GM19043 (cell line): Measurements from ENCODE around the gene KLF13.
A peak's percentile ranks its signal among the peaks of the same experiment; 100 is the strongest.

Experiments
- ATAC-seq: cut with Tn5 transposase; IDR thresholded peaks from one replicate; pipeline ENCODE4 v1.9.1; 2021; ENCODE audit warnings: low read depth; ENCODE audit not compliant: unreplicated experiment

KLF13 gene

DNA sequence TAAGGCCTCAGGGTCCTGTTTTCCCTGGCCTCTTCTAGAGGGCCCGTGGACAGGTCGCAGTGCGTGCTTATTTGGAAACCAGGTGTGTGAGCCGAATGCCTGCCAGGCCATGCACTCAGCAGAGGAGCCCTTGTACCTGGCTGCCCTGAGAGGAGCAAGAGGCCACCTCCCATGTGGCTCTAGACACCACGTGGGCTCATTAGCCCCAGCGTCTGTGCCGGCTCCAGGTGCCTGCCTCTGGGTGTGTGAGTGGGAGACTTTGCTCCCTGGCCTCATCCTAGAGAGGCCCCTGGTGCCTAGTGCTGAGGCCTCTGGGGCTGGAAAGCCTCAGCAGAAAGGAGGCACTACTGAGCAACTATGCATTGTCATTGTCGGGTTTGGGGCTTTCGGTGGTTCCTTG, 50.4 kb downstream of the KLF13 start:
- no peak for ATAC-seq

DNA sequence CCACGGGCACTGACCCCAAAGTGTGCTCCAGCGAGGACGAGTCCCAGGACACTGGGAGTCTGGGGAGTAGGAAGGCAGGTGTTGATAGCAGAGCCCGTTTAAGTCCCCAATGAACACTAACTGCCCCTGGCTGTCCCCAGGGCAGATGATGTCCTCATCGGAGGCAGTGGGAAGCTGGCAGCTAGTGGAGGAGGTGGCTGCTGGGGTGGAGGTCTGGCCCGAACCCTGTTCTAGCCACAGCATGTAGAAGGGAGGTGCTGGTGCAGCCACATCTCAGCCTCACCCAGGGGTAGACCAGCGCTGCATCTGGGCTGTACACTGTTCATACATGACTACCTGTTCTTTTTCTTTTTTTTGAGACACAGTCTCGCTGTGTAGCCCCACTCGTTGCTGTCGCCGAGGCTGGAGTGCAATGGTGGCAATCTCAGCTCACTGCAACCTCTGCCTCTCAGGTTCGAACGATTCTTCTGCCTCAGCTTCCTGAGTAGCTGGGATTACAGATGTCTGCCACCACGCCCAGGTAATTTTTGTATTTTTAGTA, 51.8 kb downstream of the KLF13 start:
- ATAC-seq, result no peak

DNA sequence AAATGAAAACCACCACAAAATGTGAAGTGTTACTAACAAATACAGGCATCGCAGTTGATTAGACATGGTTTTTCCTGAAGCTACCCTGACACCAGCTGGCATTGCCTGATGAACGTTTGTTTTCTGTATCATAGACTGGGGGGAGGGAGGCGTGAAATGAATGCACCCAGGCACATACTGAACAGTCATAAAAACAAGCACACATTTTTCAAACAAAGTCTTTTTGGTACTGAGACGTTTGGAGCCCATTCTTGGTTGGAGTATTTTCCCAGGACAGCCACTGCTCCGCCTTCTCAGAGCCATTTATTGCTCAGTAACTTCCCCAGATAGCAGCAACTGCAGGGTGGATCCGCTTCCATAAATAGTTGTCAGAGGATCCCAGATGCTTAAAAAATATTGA, 52.4 kb downstream of the KLF13 start:
- no peak for ATAC-seq

DNA sequence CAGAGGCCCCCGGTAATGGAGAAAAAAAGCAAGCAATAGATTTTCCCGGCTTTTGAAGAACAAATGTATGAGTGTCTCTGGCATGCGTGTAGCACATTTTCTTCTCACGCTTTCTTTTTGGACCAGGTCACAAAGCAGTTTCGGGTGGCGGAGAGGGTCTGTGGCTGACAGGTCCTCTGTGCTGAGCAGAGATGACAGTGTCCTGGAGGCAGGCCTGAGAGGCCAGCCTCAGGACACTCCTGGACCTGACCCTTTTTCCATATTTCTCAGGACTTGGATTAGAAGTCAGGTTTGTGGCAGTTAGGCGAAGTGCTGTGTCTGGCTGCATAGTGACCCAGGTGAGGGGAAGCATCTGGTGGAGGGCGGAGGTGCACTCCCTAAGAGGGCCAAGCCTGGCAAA, 52.9 kb downstream of the KLF13 start:
- ATAC-seq, result no peak

DNA sequence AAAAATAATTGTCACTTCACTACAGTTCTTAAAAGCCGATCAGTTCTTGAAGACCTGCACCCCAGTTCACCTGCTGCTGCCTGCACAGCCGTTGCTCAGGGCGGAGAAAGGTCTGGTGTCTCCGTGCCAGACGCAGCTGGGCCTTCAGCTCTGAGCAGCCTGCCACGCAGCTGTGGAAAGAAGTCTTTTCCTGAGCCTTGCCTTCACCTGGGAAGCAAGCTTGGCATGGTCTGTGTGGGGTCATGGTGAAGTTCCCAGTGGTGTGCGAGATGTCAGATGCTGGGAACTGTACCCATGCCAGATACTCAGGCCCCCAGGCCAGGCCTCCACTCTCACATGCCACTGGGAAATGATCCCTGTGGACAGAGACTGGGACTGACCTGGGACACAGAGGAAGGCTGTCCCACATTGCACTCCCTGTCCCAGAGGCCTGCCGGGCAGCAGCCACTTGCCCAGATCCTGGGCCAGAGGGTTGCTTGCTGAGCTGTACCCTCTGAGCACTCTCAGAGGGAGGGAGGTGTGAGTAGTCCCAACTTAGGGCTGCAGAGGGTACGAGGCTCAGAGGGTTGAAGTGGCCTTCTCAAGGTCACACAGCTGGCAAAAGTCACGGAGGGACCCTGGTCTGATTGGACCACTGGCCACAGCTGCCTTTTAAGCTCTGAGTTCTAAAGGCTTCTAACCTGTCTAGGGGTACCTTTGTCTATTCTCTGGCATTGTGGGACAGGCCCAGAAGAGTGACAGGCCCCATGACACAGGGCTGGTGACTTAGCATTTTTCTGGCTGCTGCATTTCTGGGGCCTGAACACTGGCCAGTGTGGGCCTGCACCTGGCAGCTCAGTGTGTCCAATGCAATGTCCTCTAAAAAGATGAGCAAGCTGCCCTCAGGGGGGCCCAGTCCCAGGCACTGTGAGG, 55.4 kb downstream of the KLF13 start:
- no peak for ATAC-seq

DNA sequence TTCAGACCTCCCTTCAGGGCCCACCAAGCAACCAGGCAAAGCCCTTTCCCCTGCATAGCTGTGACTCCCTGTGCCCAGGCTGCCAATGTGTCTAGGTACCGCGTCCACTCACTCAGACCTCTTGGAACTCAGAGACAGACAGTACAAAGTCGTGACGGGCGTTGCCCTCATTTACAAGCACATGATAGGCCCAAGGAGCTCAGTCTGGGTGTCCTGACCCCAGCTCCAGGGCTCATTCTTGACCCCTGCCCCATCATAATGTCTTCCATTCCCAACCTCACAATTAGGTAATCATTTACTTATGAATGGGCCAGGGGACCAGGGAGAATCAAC, 56.0 kb downstream of the KLF13 start:
- no peak for ATAC-seq

DNA sequence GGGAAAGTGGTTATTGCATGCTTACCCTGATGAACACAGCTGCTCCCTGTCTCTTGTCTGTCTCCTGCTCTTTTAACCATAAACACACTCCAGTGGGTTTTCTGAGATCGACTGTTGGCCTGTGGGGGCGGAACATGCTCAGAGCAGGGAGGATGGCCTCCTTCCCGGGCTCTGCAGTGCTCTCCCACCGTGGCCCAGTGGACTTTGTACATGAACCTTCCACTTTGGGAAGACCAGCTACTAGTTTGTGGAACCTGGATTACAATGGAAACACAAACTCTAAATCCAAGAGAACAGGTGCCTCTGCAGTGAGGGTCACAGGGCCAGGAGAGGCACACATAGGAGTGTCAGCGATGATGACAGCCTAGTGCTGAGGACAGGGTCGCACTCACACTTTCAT, 56.5 kb downstream of the KLF13 start:
- ATAC-seq, result no peak

DNA sequence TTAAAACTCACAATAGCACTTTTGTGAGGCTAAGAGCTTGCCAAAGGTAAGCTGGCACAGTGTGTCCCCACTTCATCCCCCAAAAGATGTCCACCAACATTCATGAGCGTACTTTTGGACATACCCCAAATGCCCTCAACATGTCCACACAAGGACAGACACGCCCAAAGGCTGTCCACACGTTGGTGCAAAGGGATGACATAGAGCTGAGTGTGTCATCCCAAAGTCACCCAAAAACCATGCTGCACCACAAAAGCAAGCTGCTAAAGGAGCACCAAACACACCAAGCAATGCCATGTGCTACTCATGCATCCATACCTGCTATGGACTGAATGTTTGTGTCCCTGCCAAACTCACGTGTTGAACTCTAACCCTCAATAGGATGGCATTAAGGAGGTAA, 57.9 kb downstream of the KLF13 start:
- ATAC-seq, result no peak

DNA sequence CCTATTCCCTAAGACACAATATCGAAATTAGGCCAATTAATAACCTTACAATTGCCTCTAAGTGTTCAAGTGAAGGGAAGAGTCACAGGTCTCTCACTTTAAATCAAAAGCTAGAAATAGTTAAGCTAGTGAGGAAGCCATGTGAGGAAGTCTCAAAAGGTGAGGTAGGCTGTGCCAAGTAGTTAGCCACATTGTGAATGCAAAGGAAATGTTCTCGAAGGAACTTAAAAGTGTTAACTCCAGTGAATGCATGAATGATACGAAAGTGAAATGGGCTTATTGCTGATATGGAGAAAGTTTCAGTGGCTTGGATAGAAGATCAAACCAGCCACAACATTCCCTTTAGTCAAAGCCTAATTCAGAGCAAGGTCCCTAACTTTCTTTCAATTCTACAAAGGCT, 59.1 kb downstream of the KLF13 start:
- ATAC-seq, result no peak

DNA sequence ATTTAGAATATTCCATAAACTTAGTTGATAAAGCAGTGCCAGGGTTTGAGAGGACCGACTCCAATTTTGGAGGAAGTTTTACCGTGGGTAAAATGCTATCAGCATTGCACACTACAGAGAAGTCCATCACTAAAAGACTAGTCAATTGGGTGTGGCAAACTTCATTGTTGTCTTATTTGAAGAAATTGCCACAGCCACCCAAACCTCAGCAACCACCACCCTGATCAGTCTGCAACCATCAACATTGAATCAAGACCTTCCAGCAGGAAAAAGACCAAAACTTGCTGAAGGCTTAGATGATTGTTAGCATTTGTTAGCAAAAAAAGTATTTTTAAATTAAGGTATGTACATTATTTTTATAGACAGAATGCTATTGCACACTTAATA, 60.5 kb downstream of the KLF13 start:
- ATAC-seq, result no peak

DNA sequence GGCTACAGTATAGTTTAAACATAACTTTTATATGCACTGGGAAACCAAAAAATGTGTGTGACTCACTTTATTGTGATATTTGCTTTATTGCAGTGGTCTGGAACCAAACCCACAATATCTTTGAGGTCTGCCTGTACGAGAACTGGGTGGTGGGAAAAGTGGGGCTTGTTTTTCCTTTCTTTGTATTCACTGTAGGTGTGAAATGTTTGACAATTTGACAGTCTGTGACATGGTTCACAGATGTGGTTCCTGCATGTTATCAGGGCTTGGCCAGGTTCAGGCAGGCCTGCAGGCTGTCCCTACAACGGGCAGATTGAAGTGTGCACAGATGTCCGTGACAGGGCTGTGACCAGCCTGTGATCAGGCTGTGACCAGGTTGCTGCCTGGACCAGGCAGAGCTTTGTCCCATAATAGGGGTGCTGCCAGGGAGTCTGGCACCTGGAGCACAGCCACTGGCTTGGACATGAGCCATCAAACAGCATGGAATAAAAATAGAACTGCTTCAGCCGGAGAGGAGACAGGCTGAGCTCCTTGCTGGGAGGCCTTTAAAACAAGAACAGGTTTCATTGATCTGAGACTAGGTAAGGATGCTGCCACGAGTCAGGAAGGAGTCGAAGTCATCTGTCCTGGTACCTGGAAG, 61.0 kb downstream of the KLF13 start:
- no peak for ATAC-seq

DNA sequence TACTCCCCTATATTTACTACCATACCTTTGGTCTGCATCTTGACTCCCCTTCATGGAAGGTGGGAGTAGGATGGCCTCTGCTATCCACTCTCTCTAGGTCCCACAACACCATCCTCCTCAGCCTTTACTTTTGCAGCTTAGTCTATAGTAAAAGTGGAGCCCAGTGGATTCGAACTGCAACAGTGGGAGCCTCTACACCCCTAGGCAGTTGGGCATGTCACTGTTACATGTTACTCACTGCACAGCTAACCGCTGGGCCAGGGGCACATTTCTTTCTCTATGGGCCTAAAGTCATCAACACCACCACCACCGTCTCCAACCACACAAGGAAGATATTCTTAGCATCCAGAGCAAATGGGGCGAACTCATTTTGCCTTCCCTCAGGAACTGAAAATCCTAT, 62.9 kb downstream of the KLF13 start:
- no peak for ATAC-seq

DNA sequence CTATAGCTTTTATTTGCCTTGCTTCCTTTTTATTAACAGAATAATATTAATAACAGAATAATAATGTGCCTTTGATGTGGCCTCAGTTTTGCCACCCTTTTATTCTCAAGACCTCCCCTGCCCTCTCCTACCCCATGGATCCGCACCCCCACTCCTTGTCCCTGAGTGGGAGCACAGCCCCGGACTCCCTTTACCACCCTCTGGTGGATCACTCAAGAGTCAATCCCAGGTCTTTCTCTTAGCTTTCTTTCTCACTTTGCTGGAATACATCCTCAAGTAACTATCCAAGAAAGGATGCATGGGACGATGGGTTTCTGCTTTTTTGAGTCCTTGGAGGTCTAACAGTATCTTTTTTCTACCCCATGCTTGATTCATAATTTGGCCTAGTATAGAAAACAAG, 63.4 kb downstream of the KLF13 start:
- no peak for ATAC-seq

DNA sequence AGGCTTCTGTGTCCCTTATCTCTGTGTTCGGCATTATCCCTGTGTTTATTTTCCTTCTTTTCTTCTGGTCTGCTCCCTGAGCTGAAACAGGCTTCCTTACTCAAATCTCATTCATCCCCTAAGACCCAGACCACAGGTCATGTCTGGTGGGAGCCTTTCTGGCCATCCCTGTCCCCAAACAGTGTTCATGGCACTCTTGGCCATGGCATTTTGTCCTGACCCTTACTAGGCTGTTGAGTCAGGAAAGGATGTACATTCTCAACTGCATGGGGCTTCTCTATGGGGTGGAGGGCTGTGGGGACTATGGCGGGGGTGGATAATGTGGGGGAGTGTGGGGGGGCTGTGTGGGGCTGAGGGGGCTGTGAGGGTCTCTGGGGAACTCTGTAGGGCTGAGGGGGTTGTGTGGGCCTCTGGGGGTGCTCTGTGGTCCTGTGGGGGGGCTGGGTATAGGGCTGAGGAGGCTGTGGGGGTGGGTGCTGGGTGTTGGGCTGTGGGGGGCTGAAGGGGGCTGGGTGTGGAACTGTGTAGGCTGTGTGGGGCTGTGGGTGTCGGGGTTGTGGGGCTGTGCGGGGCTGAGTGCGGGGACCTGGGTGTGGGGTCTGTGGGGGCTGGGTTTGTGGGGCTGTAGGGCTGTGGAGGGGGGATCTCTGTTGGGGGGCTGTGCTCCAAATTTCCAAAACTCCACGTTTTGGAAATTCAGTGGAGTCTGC, 64.3 kb downstream of the KLF13 start:
- ATAC-seq, result no peak

DNA sequence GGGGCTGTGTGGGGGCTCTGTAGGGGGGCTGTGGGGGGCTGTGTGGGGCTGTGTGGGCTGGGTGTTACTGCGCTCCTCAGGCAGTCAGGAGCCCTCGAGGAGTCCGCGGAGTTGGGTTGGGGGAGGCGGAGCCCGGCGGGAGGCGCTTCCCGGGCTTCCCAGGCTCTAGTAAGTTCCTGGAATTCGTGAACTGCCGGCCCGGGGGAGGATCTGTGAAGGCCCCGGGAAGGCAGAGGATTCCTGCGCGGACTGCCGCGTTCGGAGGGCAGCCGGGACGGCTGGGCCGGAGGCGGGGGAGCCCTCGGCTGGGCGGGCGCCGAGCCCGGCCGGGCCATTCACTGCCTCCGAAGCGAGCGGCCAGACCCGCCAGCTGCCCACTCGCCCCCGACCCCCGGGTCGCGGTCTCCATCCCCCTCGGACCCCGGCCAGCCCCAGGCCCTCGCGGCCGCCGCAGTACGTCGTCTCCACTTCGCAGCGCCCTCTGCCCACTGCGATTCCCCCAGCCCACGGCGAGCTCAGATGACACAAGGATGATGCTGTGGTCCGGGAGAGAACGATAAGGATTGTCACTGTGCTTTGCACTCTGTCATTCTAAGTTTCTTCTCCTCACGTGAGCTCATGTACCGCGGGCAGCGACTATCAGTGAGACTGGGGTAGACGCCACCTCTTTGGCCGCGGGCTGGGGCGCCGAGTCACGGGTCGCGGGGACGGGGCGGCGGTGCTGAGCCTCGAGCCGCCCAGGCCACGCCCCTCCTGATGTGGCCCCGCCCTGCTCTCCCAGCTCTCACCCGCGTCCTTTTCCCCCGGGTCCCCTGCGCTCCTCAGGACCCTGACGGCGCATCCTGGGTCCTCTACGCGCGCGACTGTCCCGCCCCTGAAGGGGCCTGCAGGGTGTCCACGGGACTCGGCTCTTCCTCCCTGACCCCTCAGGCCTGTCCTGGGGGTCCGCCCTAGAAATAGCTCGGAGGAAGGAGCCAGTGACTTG, 65.3 kb downstream of the KLF13 start:
- ATAC-seq, result peak; percentile 61

DNA sequence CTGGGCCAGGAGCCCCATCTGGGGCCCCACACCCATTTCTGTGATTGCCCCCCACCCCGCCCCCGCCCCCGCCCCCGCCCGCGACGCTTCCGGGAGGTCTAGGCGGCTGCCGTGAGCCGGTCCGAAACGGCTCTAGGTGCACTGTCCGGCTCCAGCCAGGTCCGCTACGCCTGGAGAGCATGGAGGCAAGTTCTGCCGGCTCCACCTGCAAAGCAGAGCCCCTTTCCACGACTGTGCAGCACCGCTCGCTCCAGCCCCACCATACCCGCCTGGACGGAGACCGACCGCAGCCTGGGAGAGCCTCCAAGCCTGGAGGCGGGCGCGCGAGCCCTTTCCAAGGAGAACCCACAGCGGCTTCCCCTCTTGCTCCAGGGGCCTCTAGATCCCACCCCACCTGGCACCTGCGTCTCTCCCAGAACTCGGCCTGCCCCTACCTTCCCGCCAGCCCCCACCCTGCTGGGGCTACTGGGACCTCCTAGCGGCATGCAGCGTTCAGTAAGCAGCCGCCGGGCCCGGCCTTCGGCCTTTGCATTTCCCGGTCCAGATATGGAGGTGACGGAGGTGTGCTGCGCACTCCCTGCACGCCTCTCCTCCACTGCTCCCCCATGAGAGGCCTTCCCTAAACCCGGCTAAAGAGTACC, 66.2 kb downstream of the KLF13 start:
- ATAC-seq, result peak; percentile 25

DNA sequence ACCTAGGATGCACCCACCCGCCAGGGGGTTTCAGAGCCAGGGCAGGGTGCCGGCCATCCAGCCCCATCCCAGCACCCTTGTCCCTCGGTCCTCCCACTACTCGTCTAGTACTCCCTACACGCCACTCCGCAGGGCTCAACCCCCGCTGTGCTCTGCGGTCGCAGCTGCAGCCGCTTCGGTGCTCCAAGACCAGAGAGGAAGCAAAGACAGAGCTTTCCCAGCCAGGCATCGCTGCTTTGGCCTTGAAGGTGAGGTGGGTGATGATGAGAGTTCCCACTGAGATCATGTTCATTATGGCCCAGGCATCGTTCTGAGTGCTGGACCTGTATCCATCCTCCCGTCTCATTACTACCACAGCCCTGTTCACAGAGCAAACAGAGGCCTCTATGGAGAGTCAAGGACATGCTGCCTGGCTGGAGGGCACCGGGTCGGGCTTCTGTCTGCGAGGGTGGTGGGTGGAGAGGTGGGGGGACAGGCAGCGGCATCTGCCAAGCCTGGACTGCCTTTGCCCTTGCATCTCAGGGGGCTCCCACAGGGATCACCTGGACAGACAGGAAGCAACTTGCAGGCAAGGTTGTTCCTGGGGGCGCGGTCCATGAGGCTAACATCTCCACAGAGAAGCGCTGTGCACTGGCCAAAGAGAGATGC, 66.9 kb downstream of the KLF13 start:
- ATAC-seq, result no peak

DNA sequence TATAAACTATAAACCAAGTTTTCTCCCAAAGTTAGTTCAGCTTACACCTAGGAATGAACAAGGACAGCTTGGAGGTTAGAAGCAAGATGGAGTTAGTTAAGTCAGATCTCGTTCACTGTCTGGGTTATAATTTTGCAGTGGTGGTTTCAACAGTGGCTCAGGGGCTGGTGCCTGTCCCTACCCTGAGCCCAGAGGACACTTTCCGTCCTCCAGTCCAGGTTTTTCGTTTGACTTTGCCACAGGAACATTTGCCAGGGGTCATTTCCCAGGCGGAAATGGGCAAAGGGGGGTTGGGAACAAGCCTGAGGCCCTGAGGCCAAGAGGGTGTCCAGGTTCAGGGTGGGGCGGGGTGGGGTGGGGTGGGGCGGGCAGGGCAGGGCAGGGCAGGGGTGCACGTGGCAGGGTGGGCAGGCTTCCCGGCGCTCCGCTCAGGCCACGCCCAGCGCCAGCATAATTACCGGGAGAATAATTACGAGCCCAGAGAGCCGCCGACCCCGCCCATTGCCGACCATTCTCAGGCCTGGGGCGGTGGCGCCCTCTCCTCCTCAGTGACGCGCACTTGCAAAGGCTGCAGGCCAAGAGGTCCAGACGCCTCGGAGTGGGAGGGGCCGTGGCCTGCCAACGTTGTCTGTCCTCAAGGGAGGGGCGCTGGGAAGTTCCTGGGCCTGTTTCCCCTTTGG, 70.4 kb downstream of the KLF13 start:
- no peak for ATAC-seq
